Right lobe of liver (tissue), 6 donors: ENCODE data around the gene WDR89. TPM values are rescaled to one million over a fixed set of nuclear protein-coding genes. Genes with fewer than 3 reads are reported as not detected.

Experiments
- ATAC-seq, 4 donors: fragments of 200-7000 bp; cut with Tn5 transposase; one replicate each; pipeline ENCODE4 v1.9.1; 2020; ENCODE audit warnings: mild to moderate bottlenecking in 4 of 4, moderate library complexity in 4 of 4
- DNase-seq, 3 donors: peaks; one replicate each; pipeline ENCODE4 v3.0.0-alpha.2; 2020
- H3K27ac ChIP-seq, 3 donors: fragments of 200-600 bp; one replicate each; pipeline ENCODE4 v1.8.0; 2022
- H3K27me3 ChIP-seq, 2 donors: fragments of 200-600 bp; one replicate each; pipeline ENCODE4 v1.8.0; 2022
- H3K36me3 ChIP-seq, 4 donors: fragments of 200-600 bp; sonication (generic) in 1 of 4; one replicate each; pipeline versions ENCODE4 v1.5.1 to v1.8.0; 2017 to 2022; ENCODE audit warnings: control low read depth in 1 of 4
- H3K4me1 ChIP-seq, 4 donors: fragments of 200-600 bp; sonication (generic) in 1 of 4; one replicate each; pipeline versions ENCODE4 v1.5.1 to v1.8.0; 2017 to 2022; ENCODE audit warnings: control low read depth in 1 of 4
- H3K4me3 ChIP-seq, 3 donors: fragments of 200-600 bp; one replicate each; pipeline ENCODE4 v1.8.0; 2022
- H3K9me3 ChIP-seq, 4 donors: fragments of 200-600 bp; sonication (generic) in 1 of 4; one replicate each; pipeline versions ENCODE4 v1.5.1 to v1.8.0; 2017 to 2022; ENCODE audit warnings: control low read depth in 1 of 4
- CTCF ChIP-seq, 4 donors: fragments of 200-600 bp in 3 of 4; fragments of 450-650 bp in 1 of 4; IDR thresholded peaks; one replicate each; pipeline versions ENCODE4 v1.5.1 to v1.8.0; 2016 to 2022; ENCODE audit warnings: antibody characterized with exemption in 4 of 4, mild to moderate bottlenecking in 2 of 4
- POLR2A ChIP-seq: fragments of 450-650 bp; IDR thresholded peaks from one replicate; pipeline ENCODE4 v1.6.1; 2017; ENCODE audit warnings: antibody characterized with exemption, mild to moderate bottlenecking
- WGBS: methylation state at CpG from one replicate; pipeline ENCODE4 v1.1.6; 2018; ENCODE audit warnings: low coverage, low lambda C conversion rate; ENCODE audit not compliant: insufficient coverage; ENCODE audit errors: missing lambda C conversion rate; 5-methylcytosine and 5-hydroxymethylcytosine counted together
- intact Hi-C, 2 donors: fragments of 100-400 bp; cut with DNase I; formaldehyde crosslinking; loops; one replicate each; pipeline versions ENCODE4 v1.11.2 to v1.14.1; 2022
- long read RNA-seq: library from polyadenylated mRNA; unstranded; transcript quantifications from one replicate; pipeline ENCODE4 v2.0.0, GENCODE V29; 2019
- total RNA-seq, 6 experiments: library from RNA; depleted of rRNA in 2 of 6; stranded (reverse); fragments of >200 nt in 2 of 6; fragmentation: NEBNext Ultra II Directional in 3 of 6; extraction: Animal tissue kit (Norgen Biotek cat#: 25700) in 3 of 6; gene quantifications; one replicate each; pipeline versions ENCODE4 v1.1.0 to v1.2.4, GENCODE V29; 2016 to 2023
- donor health status: DM: no; HTN: yes; CAD: no.
- donor health status: DM: no; HTN: no; CAD: no.
- donor health status: DM: no; HTN: no; CAD: no.
- donor health status: DM: no; HTN: yes; CAD: no.
- donor health status: DM: no; HTN: yes; CAD: no.

The WDR89 gene, protein sequence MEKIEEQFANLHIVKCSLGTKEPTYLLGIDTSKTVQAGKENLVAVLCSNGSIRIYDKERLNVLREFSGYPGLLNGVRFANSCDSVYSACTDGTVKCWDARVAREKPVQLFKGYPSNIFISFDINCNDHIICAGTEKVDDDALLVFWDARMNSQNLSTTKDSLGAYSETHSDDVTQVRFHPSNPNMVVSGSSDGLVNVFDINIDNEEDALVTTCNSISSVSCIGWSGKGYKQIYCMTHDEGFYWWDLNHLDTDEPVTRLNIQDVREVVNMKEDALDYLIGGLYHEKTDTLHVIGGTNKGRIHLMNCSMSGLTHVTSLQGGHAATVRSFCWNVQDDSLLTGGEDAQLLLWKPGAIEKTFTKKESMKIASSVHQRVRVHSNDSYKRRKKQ
- total RNA-seq = 1 to 10 TPM; 3.3 to 7.9 (median 5.8) TPM
- long read RNA-seq, partial matches to known transcripts = 0 of 5 reads
- long read RNA-seq, other reads (novel, unspliced or antisense) = 3 of 5 reads

DNA sequence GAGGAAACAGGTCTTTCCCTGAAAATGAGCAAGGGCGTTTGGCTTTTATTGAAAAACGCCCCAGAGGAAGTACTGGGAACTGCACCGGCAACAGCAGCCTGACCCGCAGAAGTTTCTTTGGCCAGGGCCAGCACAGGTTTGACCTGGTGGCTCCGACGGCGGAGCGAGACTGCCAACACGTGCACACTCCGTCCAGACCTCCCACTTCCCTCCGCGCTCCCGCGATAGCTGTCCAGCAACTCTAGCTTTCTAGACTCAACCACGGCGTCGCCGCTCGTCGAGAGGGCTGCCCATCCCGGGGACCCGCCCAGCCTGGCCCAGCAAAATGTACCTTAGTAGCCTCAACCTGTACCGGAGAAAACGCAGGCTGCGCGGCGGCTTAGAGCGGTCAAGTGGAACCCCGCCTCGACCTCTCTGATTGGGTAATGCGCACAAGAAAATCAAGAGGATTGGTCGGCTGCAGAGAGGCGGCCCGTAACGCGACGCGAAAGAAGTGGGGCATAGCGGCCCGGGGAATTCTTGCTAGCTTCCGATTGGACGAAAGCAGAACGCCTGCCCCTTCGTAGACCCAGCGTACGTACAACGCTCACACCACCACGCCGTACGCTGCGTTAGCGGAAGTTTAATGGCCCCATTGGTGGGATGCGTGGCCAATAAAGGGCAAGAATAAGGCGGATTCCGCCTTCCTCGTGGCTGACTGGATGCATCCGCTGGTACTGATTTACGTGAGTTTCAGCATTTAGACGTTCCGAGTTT lies at the start of gene WDR89:
TSS of gene WDR89 (minus strand) at position 399 of the 756 bp plus-strand sequence. CDS start 41,929 bp downstream, outside the sequence.
- Histone ChIP-seq H3K27ac (peak within 1 kb of the TSS; percentile 84 to 96 (median 95)), H3K4me3 (peak within 1 kb of the TSS; percentile 46 to 68 (median 57)), H3K9me3 (no peaks in the 10 kb centered on the region), H3K4me1 (no peaks in the 10 kb centered on the region), H3K27me3 (no peaks in the 10 kb centered on the region), H3K36me3 (no peaks in the 10 kb centered on the region)
- TF ChIP-seq POLR2A = peak; percentile 94
- TF ChIP-seq CTCF (IDR thresholded peaks at IDR 0.05) = peak; percentile 74 to 97 (median 78)
- peak; percentile 89 to 97 (median 94) for ATAC-seq
- 0% methylated on average over 29 of the region's 60 CpGs for WGBS
- intact Hi-C loops = no loop called here
- DNase-seq = peak; percentile 97 to 99 (median 98)

GRCh38 chr14:63689132-63689531 lies 47.5 kb upstream of the WDR89 start:
- H3K4me1 ChIP-seq = no peaks in the 10 kb centered on the region
- H3K36me3 ChIP-seq = peaks cover 0 to 3% (median 0%) of the 10 kb centered on the region in 4 donors
- intact Hi-C loops = no loop called here
- WGBS = 85% methylated on average over 3 of the region's 3 CpGs
- H3K27ac ChIP-seq = no peak overlapping the region
- TF ChIP-seq CTCF (IDR thresholded peaks at IDR 0.05) (no peak), POLR2A (no peak)
- H3K4me3 ChIP-seq = no peak overlapping the region
- no peak for DNase-seq
- ATAC-seq = no peak
- H3K27me3 ChIP-seq = no peaks in the 10 kb centered on the region
- no peaks in the 10 kb centered on the region for H3K9me3 ChIP-seq

DNA sequence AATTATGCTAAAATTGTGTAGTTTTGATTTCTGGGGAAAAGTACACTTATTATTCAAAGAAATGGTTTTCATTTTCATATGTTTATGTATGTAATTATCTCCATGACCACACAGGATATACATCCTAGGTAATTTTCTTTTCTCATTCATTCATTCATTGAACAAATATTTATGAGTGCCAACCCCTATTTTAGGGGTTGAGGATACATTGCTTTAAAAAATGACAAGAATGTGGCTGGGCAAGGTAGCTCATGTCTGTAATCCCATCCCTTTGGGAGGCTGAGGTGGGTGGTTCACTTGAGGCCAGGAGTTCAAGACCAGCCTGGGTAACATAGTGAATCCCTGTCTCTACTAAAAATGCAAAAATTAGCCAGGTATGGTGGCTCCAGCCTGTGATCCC lies 45.3 kb upstream of the WDR89 start:
- Histone ChIP-seq H3K27me3 (no peaks in the 10 kb centered on the region), H3K4me1 (no peaks in the 10 kb centered on the region), H3K9me3 (no peaks in the 10 kb centered on the region), H3K27ac (no peak overlapping the region), H3K36me3 (peaks cover 0 to 3% (median 0%) of the 10 kb centered on the region in 4 donors), H3K4me3 (no peak overlapping the region)
- TF ChIP-seq POLR2A (no peak), CTCF (IDR thresholded peaks at IDR 0.05) (no peak)
- DNase-seq (no peak), ATAC-seq (no peak)
- intact Hi-C loops = no loop called here

DNA sequence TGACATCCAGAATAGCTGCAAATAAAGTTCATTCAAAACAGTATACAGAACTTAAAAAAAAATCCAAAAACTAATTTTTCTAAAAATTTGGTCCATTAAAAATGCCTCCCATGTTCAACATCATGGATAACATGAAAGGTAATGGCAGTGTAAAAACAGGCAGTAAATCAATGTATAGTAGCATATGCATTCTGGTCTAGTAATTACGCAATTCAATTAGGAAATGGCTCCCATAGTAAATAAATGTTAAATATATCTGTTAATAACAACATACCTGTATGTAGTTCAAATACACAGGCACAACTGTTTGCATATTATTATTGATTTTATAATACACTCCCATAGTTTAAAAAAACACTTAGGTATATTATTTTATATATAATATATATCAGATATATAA lies 43.7 kb upstream of the WDR89 start:
- 91% methylated on average over 1 of the region's 1 CpG for WGBS
- peaks cover 0 to 3% (median 0%) of the 10 kb centered on the region in 4 donors for H3K36me3 ChIP-seq
- no peak for ATAC-seq
- DNase-seq = no peak
- H3K27ac ChIP-seq = no peak overlapping the region
- no peaks in the 10 kb centered on the region for H3K9me3 ChIP-seq
- intact Hi-C loops = no loop called here
- TF ChIP-seq POLR2A (no peak), CTCF (IDR thresholded peaks at IDR 0.05) (no peak)
- no peaks in the 10 kb centered on the region for H3K27me3 ChIP-seq
- H3K4me3 ChIP-seq = no peak overlapping the region
- no peaks in the 10 kb centered on the region for H3K4me1 ChIP-seq
